CD14-positive monocyte (primary cell): ENCODE data around the gene PPP1R15B. TPM values are rescaled to one million over a fixed set of nuclear protein-coding genes. Genes with fewer than 3 reads are reported as not detected.

Source experiments
- DNase-seq, 3 donors: peaks; one replicate each; pipeline ENCODE4 v3.0.0-alpha.2; 2011 to 2022
- H2AFZ ChIP-seq: 2 replicates; pipeline ENCODE4 v1.6.0; 2012; ENCODE audit warnings: mild to moderate bottlenecking, low read depth, low read length, inconsistent platforms; ENCODE audit not compliant: insufficient read depth, poor library complexity, severe bottlenecking
- H3K27ac ChIP-seq, 2 donors: 1 replicate in 1 of 2; 2 replicates in 1 of 2; pipeline ENCODE4 v1.5.1; 2012 to 2013; ENCODE audit warnings: low read length in 2 of 2, control low read depth in 1 of 2, inconsistent platforms in 1 of 2, low read depth in 1 of 2, mild to moderate bottlenecking in 1 of 2
- H3K27me3 ChIP-seq, 2 donors: one replicate each; pipeline versions ENCODE4 v1.6.0 to v1.6.1; 2011 to 2013; ENCODE audit warnings: low read length in 2 of 2; ENCODE audit not compliant: control insufficient read depth in 2 of 2, insufficient read depth in 2 of 2
- H3K36me3 ChIP-seq, 2 donors: replicated peaks in 1 of 2; 1 replicate in 1 of 2; 2 replicates in 1 of 2; pipeline versions ENCODE4 v1.5.1 to v1.6.1; 2012 to 2013; ENCODE audit warnings: low read length in 2 of 2, control low read depth in 1 of 2, inconsistent platforms in 1 of 2, mild to moderate bottlenecking in 1 of 2; ENCODE audit not compliant: insufficient read depth in 2 of 2, control insufficient read depth in 1 of 2
- H3K4me1 ChIP-seq, 2 donors: 1 replicate in 1 of 2; 2 replicates in 1 of 2; pipeline versions ENCODE4 v1.5.1 to v1.6.1; 2012 to 2013; ENCODE audit warnings: low read length in 2 of 2, control low read depth in 1 of 2, inconsistent platforms in 1 of 2, mild to moderate bottlenecking in 1 of 2, moderate library complexity in 1 of 2; ENCODE audit not compliant: insufficient read depth in 2 of 2, control insufficient read depth in 1 of 2
- H3K4me2 ChIP-seq: replicated peaks from 2 replicates; pipeline ENCODE3; 2012; ENCODE audit warnings: low read length, moderate library complexity, mild to moderate bottlenecking; ENCODE audit not compliant: poor library complexity, severe bottlenecking; ENCODE audit errors: extremely low read depth
- H3K4me3 ChIP-seq, 3 experiments: fragments of 200-600 bp in 1 of 3; sonication (generic) in 1 of 3; replicated peaks in 1 of 3; 1 replicate in 2 of 3; 2 replicates in 1 of 3; pipeline ENCODE4 v1.5.1; 2011 to 2013; ENCODE audit warnings: low read length in 3 of 3, mild to moderate bottlenecking in 3 of 3, control low read depth in 2 of 3, low read depth in 2 of 3, inconsistent platforms in 1 of 3, moderate library complexity in 1 of 3
- H3K79me2 ChIP-seq: 2 replicates; pipeline ENCODE4 v1.6.0; 2012; ENCODE audit warnings: mild to moderate bottlenecking, control low read depth, inconsistent platforms, low read length, moderate library complexity; ENCODE audit not compliant: insufficient read depth
- H3K9ac ChIP-seq: 2 replicates; pipeline ENCODE4 v1.6.0; 2017; ENCODE audit warnings: low read length, mild to moderate bottlenecking; ENCODE audit not compliant: insufficient read depth, poor library complexity, severe bottlenecking
- H3K9me3 ChIP-seq, 2 donors: replicated peaks in 1 of 2; 1 replicate in 1 of 2; 2 replicates in 1 of 2; pipeline versions ENCODE4 v1.5.1 to v1.6.1; 2012 to 2013; ENCODE audit warnings: low read length in 2 of 2, control low read depth in 1 of 2; ENCODE audit not compliant: control insufficient read depth in 1 of 2, insufficient read depth in 1 of 2
- H4K20me1 ChIP-seq: 2 replicates; pipeline ENCODE4 v1.6.0; 2012; ENCODE audit warnings: mild to moderate bottlenecking, low read length, control low read depth, moderate library complexity; ENCODE audit not compliant: insufficient read depth
- H3K27ac Mint-ChIP-seq, 7 donors: one replicate each; pipeline ENCODE4 v1.8.0; 2020; ENCODE audit warnings: mild to moderate bottlenecking in 7 of 7, mixed read lengths in 7 of 7, moderate library complexity in 6 of 7, inconsistent platforms in 2 of 7
- H3K27me3 Mint-ChIP-seq, 3 donors: one replicate each; pipeline ENCODE4 v1.8.0; 2021 to 2022; ENCODE audit warnings: low read depth in 3 of 3, mild to moderate bottlenecking in 3 of 3, mixed read lengths in 3 of 3, moderate library complexity in 3 of 3, inconsistent platforms in 1 of 3
- H3K36me3 Mint-ChIP-seq, 2 donors: one replicate each; pipeline ENCODE4 v1.8.0; 2020; ENCODE audit warnings: mixed read lengths in 2 of 2, inconsistent platforms in 1 of 2, mild to moderate bottlenecking in 1 of 2
- H3K4me1 Mint-ChIP-seq: one replicate; pipeline ENCODE4 v1.8.0; 2020; ENCODE audit warnings: mild to moderate bottlenecking, mixed read lengths
- H3K4me3 Mint-ChIP-seq, 2 donors: one replicate each; pipeline ENCODE4 v1.8.0; 2020; ENCODE audit warnings: mild to moderate bottlenecking in 2 of 2, mixed read lengths in 2 of 2, moderate library complexity in 1 of 2
- H3K9me3 Mint-ChIP-seq, 7 donors: one replicate each; pipeline ENCODE4 v1.8.0; 2020 to 2022; ENCODE audit warnings: mixed read lengths in 7 of 7, mild to moderate bottlenecking in 6 of 7, moderate library complexity in 6 of 7, inconsistent platforms in 2 of 7
- WGBS: methylation state at CpG from one replicate; pipeline ENCODE4 v1.1.5; 2013; ENCODE audit warnings: missing lambda C conversion rate; ENCODE audit not compliant: insufficient coverage; 5-methylcytosine and 5-hydroxymethylcytosine counted together
- intact Hi-C, 2 donors: fragments of 100-400 bp; cut with micrococcal nuclease; formaldehyde crosslinking; loops; one replicate each; pipeline versions ENCODE4 v1.15.0 to v1.15.1; 2023
- polyA plus RNA-seq, 3 donors: library from polyadenylated mRNA; depleted of rRNA in 1 of 3; unstranded in 2 of 3; stranded (reverse) in 1 of 3; fragments of 300-500 nt in 2 of 3; fragments of >200 nt in 1 of 3; fragmentation: Illumina TruSeq in 2 of 3; gene quantifications; 1 replicate in 2 of 3; 2 replicates in 1 of 3; pipeline ENCODE4 v1.2.3, GENCODE V29; 2012 to 2021
- TF ChIP-seq, protein P1 (sequence below): fragments of 200-600 bp; IDR thresholded peaks from one replicate; pipeline ENCODE4 v1.8.0; 2022; ENCODE audit warnings: antibody characterized with exemption, mild to moderate bottlenecking

PPP1R15B gene
- polyA plus RNA-seq, 3 donors, result 31.1 to 117 (median 31.8) TPM

DNA sequence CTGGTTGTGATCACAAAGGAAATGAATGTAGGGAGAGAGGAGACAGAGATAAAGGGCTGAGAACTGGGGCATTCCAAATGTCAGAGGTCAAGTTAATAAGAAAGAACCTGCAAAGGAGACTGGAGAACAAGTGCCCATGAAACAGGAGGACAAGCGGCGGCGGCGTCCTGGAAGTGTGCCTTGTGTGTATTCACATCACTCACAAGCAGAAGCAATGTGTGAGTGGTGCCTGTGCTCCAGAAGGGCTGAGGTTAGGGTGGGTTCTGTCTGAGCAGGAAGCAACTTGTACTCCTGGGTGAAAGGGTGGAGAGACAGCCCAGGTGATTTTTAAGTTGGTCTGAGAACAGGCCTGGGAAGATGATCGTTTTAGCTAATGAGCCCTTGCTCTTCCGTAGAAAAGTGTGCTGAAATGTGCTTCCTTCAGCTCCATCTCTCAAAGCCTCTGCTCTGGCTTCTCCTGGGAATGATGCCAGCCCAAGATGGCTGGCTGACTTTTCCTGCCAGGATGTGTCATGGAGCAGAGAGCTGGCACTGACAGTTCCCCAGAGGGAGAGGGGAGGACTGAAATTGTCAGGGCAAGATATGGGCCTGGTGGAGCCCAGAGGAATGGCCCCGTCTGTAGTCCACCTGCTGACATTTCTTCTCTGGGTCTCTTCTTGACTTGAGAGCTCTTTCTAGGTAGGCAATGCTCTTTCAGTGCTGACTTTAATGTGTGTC lies 26.8 kb downstream of the PPP1R15B start:
- Histone ChIP-seq H3K9me3 (no peaks in the 10 kb centered on the region), H3K36me3 (no peaks in the 10 kb centered on the region), H3K4me1 (peaks cover 7 to 10% of the 10 kb centered on the region in 2 donors), H3K4me3 (no peak overlapping the region), H2AFZ (no peak overlapping the region), H3K79me2 (no peaks in the 10 kb centered on the region), H3K4me2 (no peak overlapping the region), H3K27ac (no peak overlapping the region), H3K9ac (no peak overlapping the region), H4K20me1 (no peaks in the 10 kb centered on the region), H3K27me3 (peaks cover under 1 to 3% of the 10 kb centered on the region in 2 donors)
- WGBS, result 100% methylated on average over 1 of the region's 7 CpGs
- Mint-ChIP-seq H3K9me3 (no peaks in the 10 kb centered on the region), H3K27me3 (peaks cover 7 to 10% (median 9%) of the 10 kb centered on the region in 3 donors), H3K4me1 (no peaks in the 10 kb centered on the region), H3K27ac (no peak overlapping the region), H3K4me3 (no peak overlapping the region), H3K36me3 (no peaks in the 10 kb centered on the region)
- DNase-seq, result no peak
- intact Hi-C loops, result no loop called here
- TF ChIP-seq, protein P1, sequence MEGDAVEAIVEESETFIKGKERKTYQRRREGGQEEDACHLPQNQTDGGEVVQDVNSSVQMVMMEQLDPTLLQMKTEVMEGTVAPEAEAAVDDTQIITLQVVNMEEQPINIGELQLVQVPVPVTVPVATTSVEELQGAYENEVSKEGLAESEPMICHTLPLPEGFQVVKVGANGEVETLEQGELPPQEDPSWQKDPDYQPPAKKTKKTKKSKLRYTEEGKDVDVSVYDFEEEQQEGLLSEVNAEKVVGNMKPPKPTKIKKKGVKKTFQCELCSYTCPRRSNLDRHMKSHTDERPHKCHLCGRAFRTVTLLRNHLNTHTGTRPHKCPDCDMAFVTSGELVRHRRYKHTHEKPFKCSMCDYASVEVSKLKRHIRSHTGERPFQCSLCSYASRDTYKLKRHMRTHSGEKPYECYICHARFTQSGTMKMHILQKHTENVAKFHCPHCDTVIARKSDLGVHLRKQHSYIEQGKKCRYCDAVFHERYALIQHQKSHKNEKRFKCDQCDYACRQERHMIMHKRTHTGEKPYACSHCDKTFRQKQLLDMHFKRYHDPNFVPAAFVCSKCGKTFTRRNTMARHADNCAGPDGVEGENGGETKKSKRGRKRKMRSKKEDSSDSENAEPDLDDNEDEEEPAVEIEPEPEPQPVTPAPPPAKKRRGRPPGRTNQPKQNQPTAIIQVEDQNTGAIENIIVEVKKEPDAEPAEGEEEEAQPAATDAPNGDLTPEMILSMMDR, result no peak

DNA sequence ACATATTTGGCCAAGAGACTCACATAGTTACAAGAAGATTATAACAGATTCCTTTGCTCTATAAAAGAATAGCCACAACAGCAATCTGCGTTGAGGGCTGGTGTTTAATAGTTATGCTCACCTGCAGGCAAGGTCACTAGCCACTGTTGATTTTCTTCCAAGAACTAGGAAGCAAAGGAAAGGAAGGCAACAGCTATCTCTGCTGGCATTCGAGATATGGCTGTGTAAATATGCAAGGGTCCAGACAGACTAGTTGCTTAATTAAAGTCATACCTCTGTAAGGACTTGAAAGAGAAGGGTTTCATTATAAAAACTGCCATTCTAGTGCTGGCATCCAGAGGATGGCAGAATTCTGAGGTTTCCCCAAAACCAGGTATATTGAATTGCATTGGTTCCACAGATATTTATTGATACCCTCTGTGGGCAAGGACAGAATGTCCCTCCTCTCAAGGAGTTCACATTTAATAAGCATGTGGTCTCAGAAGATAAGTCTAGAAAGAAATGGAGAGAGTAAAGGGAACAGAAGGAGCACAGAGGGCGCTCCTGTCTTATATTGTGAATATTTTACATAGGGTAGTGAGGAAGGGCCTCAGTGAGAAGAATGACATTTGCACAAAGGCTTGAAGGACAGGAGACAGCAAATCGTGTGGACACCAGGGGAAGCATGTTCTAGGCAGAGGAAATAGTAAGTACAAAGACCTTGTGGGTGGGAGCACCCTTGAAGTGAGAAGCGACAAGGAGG lies 28.3 kb downstream of the PPP1R15B start:
- Histone ChIP-seq H3K4me1 (peaks cover 9 to 13% of the 10 kb centered on the region in 2 donors), H2AFZ (no peak overlapping the region), H4K20me1 (no peaks in the 10 kb centered on the region), H3K27ac (no peak overlapping the region), H3K9ac (no peak overlapping the region), H3K9me3 (no peaks in the 10 kb centered on the region), H3K27me3 (peaks cover 8 to 12% of the 10 kb centered on the region in 2 donors), H3K4me3 (no peak overlapping the region), H3K79me2 (no peaks in the 10 kb centered on the region), H3K4me2 (no peak overlapping the region), H3K36me3 (no peaks in the 10 kb centered on the region)
- Mint-ChIP-seq H3K4me3 (no peak overlapping the region), H3K27ac (no peak overlapping the region), H3K4me1 (peaks cover 2% of the 10 kb centered on the region), H3K27me3 (peaks cover 16 to 18% (median 17%) of the 10 kb centered on the region in 3 donors), H3K9me3 (no peaks in the 10 kb centered on the region), H3K36me3 (no peaks in the 10 kb centered on the region)
- WGBS, result 84% methylated on average over 3 of the region's 5 CpGs
- no peak for DNase-seq
- intact Hi-C loops, result no loop called here
- TF ChIP-seq, protein P1, result no peak
